SU-DHL-6 (cell line): ENCODE data around the gene SFXN4.
A peak's percentile ranks its signal among the peaks of the same experiment; 100 is the strongest.
"Not testable (repeated sequence)": the region's sequence is repeated elsewhere in the genome, so short reads cannot be mapped to it uniquely, and the experiment has no call there.

Source experiments
- H2AFZ ChIP-seq: fragments of 200-600 bp; sonication (generic); 2 replicates; pipeline ENCODE4 v1.6.1; 2014; ENCODE audit warnings: low read depth, mild to moderate bottlenecking, moderate library complexity, mixed read lengths, antibody characterized with exemption, low read length; ENCODE audit not compliant: severe bottlenecking
- H3F3A ChIP-seq: fragments of 200-600 bp; shearing (Covaris generic); 2 replicates; pipeline ENCODE4 v1.6.0; 2016; ENCODE audit warnings: antibody characterized with exemption, mild to moderate bottlenecking; ENCODE audit not compliant: insufficient read depth
- H3K27ac ChIP-seq: fragments of 200-600 bp; sonication (generic); 2 replicates; pipeline ENCODE4 v1.5.1; 2016; ENCODE audit warnings: low read depth, mild to moderate bottlenecking, low read length, moderate library complexity, mixed read lengths
- H3K27me3 ChIP-seq: fragments of 200-600 bp; sonication (generic), shearing (Covaris generic); 2 replicates; pipeline ENCODE4 v1.6.0; 2014; ENCODE audit warnings: mild to moderate bottlenecking, low read length
- H3K36me3 ChIP-seq: fragments of 200-600 bp; sonication (generic); 2 replicates; pipeline ENCODE4 v1.6.1; 2014; ENCODE audit warnings: mild to moderate bottlenecking, low read length, mixed read lengths
- H3K4me2 ChIP-seq: fragments of 300-600, 200-600 bp; shearing (Covaris generic), sonication (generic); 2 replicates; pipeline ENCODE4 v1.6.0; 2014; ENCODE audit warnings: low read length, low read depth, mild to moderate bottlenecking; ENCODE audit not compliant: poor library complexity, severe bottlenecking
- H3K4me3 ChIP-seq: fragments of 200-600 bp; sonication (generic); 2 replicates; pipeline ENCODE4 v1.5.1; 2014; ENCODE audit warnings: antibody characterized with exemption, low read length, mild to moderate bottlenecking, mixed read lengths; ENCODE audit not compliant: insufficient read depth, poor library complexity, severe bottlenecking
- H3K79me2 ChIP-seq: fragments of 200-600 bp; sonication (generic); 2 replicates; pipeline ENCODE4 v1.6.1; 2014; ENCODE audit warnings: mild to moderate bottlenecking, low read length, moderate library complexity; ENCODE audit not compliant: insufficient read depth
- H3K9ac ChIP-seq: fragments of 200-600 bp; sonication (generic); 2 replicates; pipeline ENCODE4 v1.7.0; 2014; ENCODE audit warnings: mild to moderate bottlenecking, low read length
- H3K9me2 ChIP-seq: fragments of 200-600 bp; sonication (generic); replicated peaks from 2 replicates; pipeline ENCODE4 v1.6.1; 2014; ENCODE audit warnings: low read length; ENCODE audit not compliant: insufficient read depth
- H3K9me3 ChIP-seq: fragments of 200-600 bp; sonication (generic); 2 replicates; pipeline ENCODE4 v1.6.1; 2014; ENCODE audit warnings: low read length, mixed read lengths; ENCODE audit not compliant: insufficient read depth
- H4K20me1 ChIP-seq: fragments of 200-600 bp; sonication (generic); 2 replicates; pipeline ENCODE4 v1.6.1; 2014; ENCODE audit warnings: low read depth, mild to moderate bottlenecking, antibody characterized with exemption, low read length, moderate library complexity, mixed read lengths
- CTCF ChIP-seq: fragments of 200-600 bp; sonication (generic); IDR thresholded peaks from one replicate; pipeline ENCODE4 v1.5.1; 2017; ENCODE audit warnings: antibody characterized with exemption, mild to moderate bottlenecking, low read length, moderate library complexity; ENCODE audit not compliant: insufficient read depth, poor library complexity, severe bottlenecking
- EZH2phosphoT487 ChIP-seq: fragments of 200-600 bp; sonication (generic), shearing (Covaris generic); conservative IDR thresholded peaks from 2 replicates; pipeline ENCODE4 v1.6.1; 2018; ENCODE audit warnings: mild to moderate bottlenecking, antibody characterized with exemption, low read length, moderate library complexity, mixed read lengths

The SFXN4 gene

GRCh38 chr10:119113751-119114732 lies 51.5 kb downstream of the SFXN4 start:
- Histone ChIP-seq H3K9ac (no peak overlapping the region), H2AFZ (no peak overlapping the region), H3K9me3 (no peaks in the 10 kb centered on the region), H3K36me3 (peaks cover 17% of the 10 kb centered on the region; the same call in 1 of the 2 replicates), H3K27me3 (no peaks in the 10 kb centered on the region), H3K79me2 (0 out of 2 replicates have a peak, but pooled peaks cover 3% of the 10 kb centered on the region), H3K4me3 (no peak overlapping the region), H4K20me1 (no peaks in the 10 kb centered on the region), H3K27ac (no peak overlapping the region), H3F3A (peaks cover 11% of the 10 kb centered on the region; the same call in 1 of the 2 replicates), H3K9me2 (no peaks in the 10 kb centered on the region), H3K4me2 (no peak overlapping the region)
- TF ChIP-seq CTCF: no peak

- peaks cover 3% of the 10 kb centered on the region; the same call in 1 of the 2 replicates for H3F3A ChIP-seq
- no peaks in the 10 kb centered on the region for H4K20me1 ChIP-seq
These were observed 53.5 kb downstream of the SFXN4 start for GRCh38 chr10:119112056-119112455.

GRCh38 chr10:119107771-119108170 lies 57.7 kb downstream of the SFXN4 start:
- H3K9me3 ChIP-seq, H3K4me2 ChIP-seq, H2AFZ ChIP-seq, H3K4me3 ChIP-seq, H4K20me1 ChIP-seq, H3K27ac ChIP-seq, H3K27me3 ChIP-seq, H3K9me2 ChIP-seq, H3K9ac ChIP-seq: not testable (repeated sequence)
- Histone ChIP-seq H3K36me3 (peaks cover 11% of the 10 kb centered on the region; the same call in 1 of the 2 replicates), H3K79me2 (peaks cover 13% of the 10 kb centered on the region), H3F3A (peaks cover 21% of the 10 kb centered on the region)

More at GRCh38 chr10:119112056-119112455, 53.5 kb downstream of the SFXN4 start:
- Histone ChIP-seq H3K27me3 (no peaks in the 10 kb centered on the region), H2AFZ (no peak overlapping the region), H3K36me3 (peaks cover 17% of the 10 kb centered on the region; the same call in 1 of the 2 replicates), H3K27ac (no peak overlapping the region), H3K9ac (no peak overlapping the region), H3K9me2 (no peaks in the 10 kb centered on the region), H3K79me2 (0 out of 2 replicates have a peak, but pooled peaks cover 3% of the 10 kb centered on the region), H3K4me3 (no peak overlapping the region), H3K9me3 (no peaks in the 10 kb centered on the region), H3K4me2 (no peak overlapping the region)
- TF ChIP-seq EZH2phosphoT487 (no peak), CTCF (no peak)

GRCh38 chr10:119107106-119107505 lies 58.4 kb downstream of the SFXN4 start:
- not testable (repeated sequence) for H3K9me3 ChIP-seq, H2AFZ ChIP-seq, H3K27ac ChIP-seq, H3K4me3 ChIP-seq, H3K9ac ChIP-seq, H3K9me2 ChIP-seq, H3K4me2 ChIP-seq, H3K36me3 ChIP-seq, H3K27me3 ChIP-seq, H4K20me1 ChIP-seq
- Histone ChIP-seq H3F3A (peaks cover 28% of the 10 kb centered on the region), H3K79me2 (peaks cover 13% of the 10 kb centered on the region)

- Histone ChIP-seq H3K4me2 (peak overlapping the region; percentile 97), H3K79me2 (peaks cover 13% of the 10 kb centered on the region), H3F3A (peaks cover 30% of the 10 kb centered on the region), H3K9ac (peak overlapping the region; percentile 71; the same call in 1 of the 2 replicates), H3K27ac (0 out of 2 replicates have a peak overlapping the region, but pooled peaks have one; percentile 17)
- H3K36me3 ChIP-seq, H2AFZ ChIP-seq, H4K20me1 ChIP-seq, H3K4me3 ChIP-seq, H3K27me3 ChIP-seq, H3K9me2 ChIP-seq, H3K9me3 ChIP-seq: not testable (repeated sequence)
These were observed 59.6 kb downstream of the SFXN4 start for GRCh38 chr10:119105899-119106298.
